HepG2 (cell line): Measurements from ENCODE around the gene OARD1. TPM values are rescaled to one million over a fixed set of nuclear protein-coding genes. Genes with fewer than 3 reads are reported as not detected.

Experiments
- CC2D1A ChIP-seq: sonication (generic); formaldehyde crosslinking; IDR thresholded peaks from 2 replicates; pipeline ENCODE4 v1.8.1; 2023; ENCODE audit warnings: mild to moderate bottlenecking, missing genetic modification reagents
- CREB1 ChIP-seq, 2 experiments: fragments of 450-650 bp in 1 of 2; IDR thresholded peaks; 2 replicates each; pipeline ENCODE4 v1.6.1; 2016 to 2017; ENCODE audit warnings: control low read depth in 1 of 2, mild to moderate bottlenecking in 1 of 2, missing compliant biosample characterization in 1 of 2, missing genetic modification characterization in 1 of 2
- polyA plus RNA-seq, 8 experiments: library from polyadenylated mRNA; depleted of rRNA in 3 of 8; stranded (reverse) in 7 of 8; unstranded in 1 of 8; fragments of >200 nt; fragmentation: Illumina TruSeq in 4 of 8; extraction: Trizol in 4 of 8; gene quantifications; 2 replicates each; pipeline versions ENCODE4 v1.2.1 to v1.2.3, GENCODE V29; 2011 to 2016; ENCODE audit warnings: low read depth in 4 of 8, missing spikeins in 1 of 8, mixed read lengths in 1 of 8; ENCODE audit not compliant: insufficient read depth in 1 of 8
- total RNA-seq, 5 experiments: library from RNA; depleted of rRNA; stranded (reverse); fragments of >200 nt; fragmentation: Illumina TruSeq; extraction: Trizol; gene quantifications; 2 replicates each; pipeline ENCODE4 v1.2.3, GENCODE V29; 2016; ENCODE audit warnings: low read depth in 1 of 5
- TF ChIP-seq, protein P1 (sequence below): sonication (generic); formaldehyde crosslinking; IDR thresholded peaks from 2 replicates; pipeline ENCODE4 v1.5.1; 2020; ENCODE audit warnings: mild to moderate bottlenecking, missing genetic modification reagents, borderline replicate concordance
- TF ChIP-seq, protein P2 (sequence below): IDR thresholded peaks from 2 replicates; pipeline ENCODE4 v1.6.1; 2016; ENCODE audit warnings: low read depth, missing genetic modification reagents, missing compliant biosample characterization
- TF ChIP-seq, protein P3 (sequence below): sonication (generic); formaldehyde crosslinking; IDR thresholded peaks from 2 replicates; pipeline ENCODE4 v1.4.0; 2020; ENCODE audit warnings: missing genetic modification reagents

The OARD1 gene
- total and polyA plus RNA-seq, 2 of the 13 experiments (the other 11 are each of a cell fraction or from before 2014, with no cell fraction given), result 18.4 to 49.0 TPM

DNA sequence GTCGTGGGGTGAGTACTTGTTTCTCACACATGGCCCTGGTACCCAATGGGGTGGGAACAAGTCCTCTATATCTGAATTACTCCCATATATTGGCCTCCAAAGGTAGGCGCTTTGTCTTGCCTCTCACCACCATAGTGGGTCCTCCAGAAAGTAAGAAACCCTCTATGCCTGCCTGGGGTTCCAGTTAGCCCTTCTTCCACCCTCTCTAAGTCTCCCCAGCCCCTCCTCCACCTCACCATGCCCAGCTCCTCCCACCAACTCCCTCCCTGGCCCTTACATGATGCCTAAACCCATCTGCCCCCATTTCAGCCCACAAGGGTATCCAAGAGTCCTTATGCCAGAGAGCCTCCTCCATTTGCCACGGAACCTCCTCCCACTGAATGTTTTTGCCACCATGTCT, 29.0 kb downstream of the OARD1 start (continued):
- TF ChIP-seq, protein P1, sequence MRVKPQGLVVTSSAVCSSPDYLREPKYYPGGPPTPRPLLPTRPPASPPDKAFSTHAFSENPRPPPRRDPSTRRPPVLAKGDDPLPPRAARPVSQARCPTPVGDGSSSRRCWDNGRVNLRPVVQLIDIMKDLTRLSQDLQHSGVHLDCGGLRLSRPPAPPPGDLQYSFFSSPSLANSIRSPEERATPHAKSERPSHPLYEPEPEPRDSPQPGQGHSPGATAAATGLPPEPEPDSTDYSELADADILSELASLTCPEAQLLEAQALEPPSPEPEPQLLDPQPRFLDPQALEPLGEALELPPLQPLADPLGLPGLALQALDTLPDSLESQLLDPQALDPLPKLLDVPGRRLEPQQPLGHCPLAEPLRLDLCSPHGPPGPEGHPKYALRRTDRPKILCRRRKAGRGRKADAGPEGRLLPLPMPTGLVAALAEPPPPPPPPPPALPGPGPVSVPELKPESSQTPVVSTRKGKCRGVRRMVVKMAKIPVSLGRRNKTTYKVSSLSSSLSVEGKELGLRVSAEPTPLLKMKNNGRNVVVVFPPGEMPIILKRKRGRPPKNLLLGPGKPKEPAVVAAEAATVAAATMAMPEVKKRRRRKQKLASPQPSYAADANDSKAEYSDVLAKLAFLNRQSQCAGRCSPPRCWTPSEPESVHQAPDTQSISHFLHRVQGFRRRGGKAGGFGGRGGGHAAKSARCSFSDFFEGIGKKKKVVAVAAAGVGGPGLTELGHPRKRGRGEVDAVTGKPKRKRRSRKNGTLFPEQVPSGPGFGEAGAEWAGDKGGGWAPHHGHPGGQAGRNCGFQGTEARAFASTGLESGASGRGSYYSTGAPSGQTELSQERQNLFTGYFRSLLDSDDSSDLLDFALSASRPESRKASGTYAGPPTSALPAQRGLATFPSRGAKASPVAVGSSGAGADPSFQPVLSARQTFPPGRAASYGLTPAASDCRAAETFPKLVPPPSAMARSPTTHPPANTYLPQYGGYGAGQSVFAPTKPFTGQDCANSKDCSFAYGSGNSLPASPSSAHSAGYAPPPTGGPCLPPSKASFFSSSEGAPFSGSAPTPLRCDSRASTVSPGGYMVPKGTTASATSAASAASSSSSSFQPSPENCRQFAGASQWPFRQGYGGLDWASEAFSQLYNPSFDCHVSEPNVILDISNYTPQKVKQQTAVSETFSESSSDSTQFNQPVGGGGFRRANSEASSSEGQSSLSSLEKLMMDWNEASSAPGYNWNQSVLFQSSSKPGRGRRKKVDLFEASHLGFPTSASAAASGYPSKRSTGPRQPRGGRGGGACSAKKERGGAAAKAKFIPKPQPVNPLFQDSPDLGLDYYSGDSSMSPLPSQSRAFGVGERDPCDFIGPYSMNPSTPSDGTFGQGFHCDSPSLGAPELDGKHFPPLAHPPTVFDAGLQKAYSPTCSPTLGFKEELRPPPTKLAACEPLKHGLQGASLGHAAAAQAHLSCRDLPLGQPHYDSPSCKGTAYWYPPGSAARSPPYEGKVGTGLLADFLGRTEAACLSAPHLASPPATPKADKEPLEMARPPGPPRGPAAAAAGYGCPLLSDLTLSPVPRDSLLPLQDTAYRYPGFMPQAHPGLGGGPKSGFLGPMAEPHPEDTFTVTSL, result no peak
- TF ChIP-seq CREB1 (IDR thresholded peaks at IDR 0.05) (no peak), CREB1 (CRISPR knock-in tag; IDR thresholded peaks at IDR 0.05) (no peak), CC2D1A (no peak)
- TF ChIP-seq, protein P2, sequence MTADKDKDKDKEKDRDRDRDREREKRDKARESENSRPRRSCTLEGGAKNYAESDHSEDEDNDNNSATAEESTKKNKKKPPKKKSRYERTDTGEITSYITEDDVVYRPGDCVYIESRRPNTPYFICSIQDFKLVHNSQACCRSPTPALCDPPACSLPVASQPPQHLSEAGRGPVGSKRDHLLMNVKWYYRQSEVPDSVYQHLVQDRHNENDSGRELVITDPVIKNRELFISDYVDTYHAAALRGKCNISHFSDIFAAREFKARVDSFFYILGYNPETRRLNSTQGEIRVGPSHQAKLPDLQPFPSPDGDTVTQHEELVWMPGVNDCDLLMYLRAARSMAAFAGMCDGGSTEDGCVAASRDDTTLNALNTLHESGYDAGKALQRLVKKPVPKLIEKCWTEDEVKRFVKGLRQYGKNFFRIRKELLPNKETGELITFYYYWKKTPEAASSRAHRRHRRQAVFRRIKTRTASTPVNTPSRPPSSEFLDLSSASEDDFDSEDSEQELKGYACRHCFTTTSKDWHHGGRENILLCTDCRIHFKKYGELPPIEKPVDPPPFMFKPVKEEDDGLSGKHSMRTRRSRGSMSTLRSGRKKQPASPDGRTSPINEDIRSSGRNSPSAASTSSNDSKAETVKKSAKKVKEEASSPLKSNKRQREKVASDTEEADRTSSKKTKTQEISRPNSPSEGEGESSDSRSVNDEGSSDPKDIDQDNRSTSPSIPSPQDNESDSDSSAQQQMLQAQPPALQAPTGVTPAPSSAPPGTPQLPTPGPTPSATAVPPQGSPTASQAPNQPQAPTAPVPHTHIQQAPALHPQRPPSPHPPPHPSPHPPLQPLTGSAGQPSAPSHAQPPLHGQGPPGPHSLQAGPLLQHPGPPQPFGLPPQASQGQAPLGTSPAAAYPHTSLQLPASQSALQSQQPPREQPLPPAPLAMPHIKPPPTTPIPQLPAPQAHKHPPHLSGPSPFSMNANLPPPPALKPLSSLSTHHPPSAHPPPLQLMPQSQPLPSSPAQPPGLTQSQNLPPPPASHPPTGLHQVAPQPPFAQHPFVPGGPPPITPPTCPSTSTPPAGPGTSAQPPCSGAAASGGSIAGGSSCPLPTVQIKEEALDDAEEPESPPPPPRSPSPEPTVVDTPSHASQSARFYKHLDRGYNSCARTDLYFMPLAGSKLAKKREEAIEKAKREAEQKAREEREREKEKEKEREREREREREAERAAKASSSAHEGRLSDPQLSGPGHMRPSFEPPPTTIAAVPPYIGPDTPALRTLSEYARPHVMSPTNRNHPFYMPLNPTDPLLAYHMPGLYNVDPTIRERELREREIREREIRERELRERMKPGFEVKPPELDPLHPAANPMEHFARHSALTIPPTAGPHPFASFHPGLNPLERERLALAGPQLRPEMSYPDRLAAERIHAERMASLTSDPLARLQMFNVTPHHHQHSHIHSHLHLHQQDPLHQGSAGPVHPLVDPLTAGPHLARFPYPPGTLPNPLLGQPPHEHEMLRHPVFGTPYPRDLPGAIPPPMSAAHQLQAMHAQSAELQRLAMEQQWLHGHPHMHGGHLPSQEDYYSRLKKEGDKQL, result no peak
- TF ChIP-seq, protein P3, sequence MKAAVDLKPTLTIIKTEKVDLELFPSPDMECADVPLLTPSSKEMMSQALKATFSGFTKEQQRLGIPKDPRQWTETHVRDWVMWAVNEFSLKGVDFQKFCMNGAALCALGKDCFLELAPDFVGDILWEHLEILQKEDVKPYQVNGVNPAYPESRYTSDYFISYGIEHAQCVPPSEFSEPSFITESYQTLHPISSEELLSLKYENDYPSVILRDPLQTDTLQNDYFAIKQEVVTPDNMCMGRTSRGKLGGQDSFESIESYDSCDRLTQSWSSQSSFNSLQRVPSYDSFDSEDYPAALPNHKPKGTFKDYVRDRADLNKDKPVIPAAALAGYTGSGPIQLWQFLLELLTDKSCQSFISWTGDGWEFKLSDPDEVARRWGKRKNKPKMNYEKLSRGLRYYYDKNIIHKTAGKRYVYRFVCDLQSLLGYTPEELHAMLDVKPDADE (CRISPR knock-in tag), result no peak
